Measurements from ENCODE around the gene IL5. TPM values are rescaled to one million over a fixed set of nuclear protein-coding genes. Genes with fewer than 3 reads are reported as not detected.

The IL5 gene
- total and polyA plus RNA-seq, 2 donors (not counting 3 experiments of a cell fraction or from before 2014, with no cell fraction given): not detected

DNA sequence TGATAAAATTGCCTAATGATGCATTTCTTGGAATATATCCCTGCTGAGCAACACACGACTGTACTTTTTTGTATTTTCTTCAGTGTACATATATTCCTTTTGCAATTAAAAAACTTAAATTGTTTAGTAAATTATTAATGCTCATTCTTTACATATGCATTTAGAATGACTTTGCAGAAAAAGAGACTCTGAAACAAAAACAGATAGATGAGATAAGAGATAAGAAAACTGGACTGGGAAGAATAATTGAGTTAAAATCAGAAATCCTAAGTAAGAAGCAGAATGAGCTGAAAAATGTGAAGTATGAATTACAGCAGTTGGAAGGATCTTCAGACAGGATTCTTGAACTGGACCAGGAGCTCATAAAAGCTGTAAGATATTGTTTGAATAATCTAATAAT, 46.1 kb upstream of the IL5 start:
- Histone ChIP-seq H3K27me3 (ENCODE audit: control insufficient read depth in 2 of 2, insufficient read depth in 2 of 2, low read length in 2 of 2) (no peaks in the 10 kb centered on the region), H3K9me1 (replicated peaks; ENCODE audit: control insufficient read depth, extremely low read depth, insufficient read depth, low read length) (no peaks in the 10 kb centered on the region), H3K4me2 (ENCODE audit: insufficient read depth, low read length) (no peak overlapping the region), H3K27ac (ENCODE audit: insufficient read depth, low read depth, low read length) (no peak overlapping the region), H3K9me3 (replicated peaks; ENCODE audit: control insufficient read depth, insufficient read depth, low read length) (no peaks in the 10 kb centered on the region), H4K20me1 (replicated peaks; ENCODE audit: control insufficient read depth, extremely low read depth, insufficient read depth, low read length) (no peaks in the 10 kb centered on the region), H2AFZ (ENCODE audit: low read depth, low read length) (no peak overlapping the region), H3K79me2 (ENCODE audit: control insufficient read depth, insufficient read depth, low read length) (no peaks in the 10 kb centered on the region), H3K36me3 (ENCODE audit: control insufficient read depth in 2 of 2, extremely low read depth in 1 of 2, insufficient read depth in 2 of 2, low read length in 2 of 2) (peaks cover 2 to 3% of the 10 kb centered on the region in 2 experiments), H3K4me1 (ENCODE audit: control insufficient read depth, extremely low read depth, insufficient read depth, low read length) (no peaks in the 10 kb centered on the region), H3K9ac (replicated peaks; ENCODE audit: extremely low read depth, insufficient read depth, low read length) (no peak overlapping the region), H3K4me3 (replicated peaks in 1 of 3; ENCODE audit: insufficient read depth in 1 of 3, low read depth in 1 of 3, low read length in 3 of 3) (no peak overlapping the region)
- FAIRE-seq (no peak), DNase-seq (ENCODE audit: low read depth, low spot score) (no peak)
- intact Hi-C loops (cut with micrococcal nuclease) (no loop called here), dilution Hi-C loops (cut with MboI; ENCODE audit: extremely low pct_ligation_motif_present, low sequenced_read_pairs) (no loop called here)
- no TSS peak for BruUV-seq (replicated peaks)
- TF ChIP-seq GATA2 (IDR thresholded peaks at IDR 0.05; ENCODE audit: insufficient read depth, insufficient read length, low read depth, low read length): no peak
- TF ChIP-seq JUN (IDR thresholded peaks at IDR 0.05; ENCODE audit: borderline replicate concordance, insufficient read depth, insufficient read length, low read depth): no peak
- TF ChIP-seq FOS (IDR thresholded peaks at IDR 0.05; ENCODE audit: borderline replicate concordance, insufficient read depth, low read length): no peak
- no peak for TF ChIP-seq MYC (IDR thresholded peaks at IDR 0.05; ENCODE audit: low read depth, low read length)
- TF ChIP-seq POLR2AphosphoS5 (IDR thresholded peaks at IDR 0.05; ENCODE audit: insufficient read depth, low read depth, low read length): no peak
- no peak for TF ChIP-seq MAX (IDR thresholded peaks at IDR 0.05; ENCODE audit: insufficient read depth, insufficient read length)
- TF ChIP-seq, protein P1, sequence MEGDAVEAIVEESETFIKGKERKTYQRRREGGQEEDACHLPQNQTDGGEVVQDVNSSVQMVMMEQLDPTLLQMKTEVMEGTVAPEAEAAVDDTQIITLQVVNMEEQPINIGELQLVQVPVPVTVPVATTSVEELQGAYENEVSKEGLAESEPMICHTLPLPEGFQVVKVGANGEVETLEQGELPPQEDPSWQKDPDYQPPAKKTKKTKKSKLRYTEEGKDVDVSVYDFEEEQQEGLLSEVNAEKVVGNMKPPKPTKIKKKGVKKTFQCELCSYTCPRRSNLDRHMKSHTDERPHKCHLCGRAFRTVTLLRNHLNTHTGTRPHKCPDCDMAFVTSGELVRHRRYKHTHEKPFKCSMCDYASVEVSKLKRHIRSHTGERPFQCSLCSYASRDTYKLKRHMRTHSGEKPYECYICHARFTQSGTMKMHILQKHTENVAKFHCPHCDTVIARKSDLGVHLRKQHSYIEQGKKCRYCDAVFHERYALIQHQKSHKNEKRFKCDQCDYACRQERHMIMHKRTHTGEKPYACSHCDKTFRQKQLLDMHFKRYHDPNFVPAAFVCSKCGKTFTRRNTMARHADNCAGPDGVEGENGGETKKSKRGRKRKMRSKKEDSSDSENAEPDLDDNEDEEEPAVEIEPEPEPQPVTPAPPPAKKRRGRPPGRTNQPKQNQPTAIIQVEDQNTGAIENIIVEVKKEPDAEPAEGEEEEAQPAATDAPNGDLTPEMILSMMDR (IDR thresholded peaks at IDR 0.05; ENCODE audit: extremely low read depth in 1 of 2, insufficient read depth in 1 of 2, low read depth in 1 of 2, low read length in 2 of 2): no peak
- TF ChIP-seq POLR2A (IDR thresholded peaks at IDR 0.05; ENCODE audit: low read depth, low read length): no peak
- TF ChIP-seq EZH2 (IDR thresholded peaks at IDR 0.05; ENCODE audit: borderline replicate concordance, low read depth, low read length, severe bottlenecking): no peak
- ChIA-PET CTCF (interaction anchor here (1.1 kb wide), 1 partner anchor 9 kb away, joined by 3 read pairs; no protein-coding TSS in a partner anchor), POLR2A (interaction anchor here (0.6 kb wide), 1 partner anchor 374 kb away, joined by 5 read pairs; no protein-coding TSS in a partner anchor)

All from endothelial cell of umbilical vein (primary cell).